Brain microvascular endothelial cell (primary cell): ENCODE results near the gene DOCK10.
A peak's percentile ranks its signal among the peaks of the same experiment; 100 is the strongest.

Experiments used
- DNase-seq: peaks from one replicate; pipeline ENCODE4 v3.0.0-alpha.2; 2020
- H3K27ac ChIP-seq: fragments of 250-450 bp; sonication (Bioruptor Pico); 2 replicates; pipeline ENCODE4 v1.5.1; 2020; ENCODE audit warnings: mild to moderate bottlenecking, moderate library complexity
- H3K27me3 ChIP-seq: fragments of 250-450 bp; sonication (Bioruptor Pico); replicated peaks from 2 replicates; pipeline ENCODE4 v1.5.1; 2020; ENCODE audit warnings: mild to moderate bottlenecking
- H3K36me3 ChIP-seq: fragments of 250-450 bp; sonication (Bioruptor Pico); replicated peaks from 2 replicates; pipeline ENCODE4 v1.5.1; 2020; ENCODE audit warnings: mild to moderate bottlenecking
- H3K4me3 ChIP-seq: 2 replicates; pipeline ENCODE4 v1.5.1; 2011; ENCODE audit warnings: low read depth, mild to moderate bottlenecking, control low read depth, low read length, moderate library complexity
- in situ Hi-C: cut with HindIII; loops from 2 replicates; pipeline ENCODE4 v1.10.0; 2017; ENCODE audit warnings: low sequenced_read_pairs, low pct_ligation_motif_present
- TF ChIP-seq, protein P1 (sequence below): IDR thresholded peaks from 2 replicates; pipeline ENCODE4 v1.5.1; 2011; ENCODE audit warnings: low read depth, mild to moderate bottlenecking, moderate library complexity, low read length, control low read depth, inconsistent platforms; ENCODE audit errors: missing control alignments

DOCK10 gene

DNA sequence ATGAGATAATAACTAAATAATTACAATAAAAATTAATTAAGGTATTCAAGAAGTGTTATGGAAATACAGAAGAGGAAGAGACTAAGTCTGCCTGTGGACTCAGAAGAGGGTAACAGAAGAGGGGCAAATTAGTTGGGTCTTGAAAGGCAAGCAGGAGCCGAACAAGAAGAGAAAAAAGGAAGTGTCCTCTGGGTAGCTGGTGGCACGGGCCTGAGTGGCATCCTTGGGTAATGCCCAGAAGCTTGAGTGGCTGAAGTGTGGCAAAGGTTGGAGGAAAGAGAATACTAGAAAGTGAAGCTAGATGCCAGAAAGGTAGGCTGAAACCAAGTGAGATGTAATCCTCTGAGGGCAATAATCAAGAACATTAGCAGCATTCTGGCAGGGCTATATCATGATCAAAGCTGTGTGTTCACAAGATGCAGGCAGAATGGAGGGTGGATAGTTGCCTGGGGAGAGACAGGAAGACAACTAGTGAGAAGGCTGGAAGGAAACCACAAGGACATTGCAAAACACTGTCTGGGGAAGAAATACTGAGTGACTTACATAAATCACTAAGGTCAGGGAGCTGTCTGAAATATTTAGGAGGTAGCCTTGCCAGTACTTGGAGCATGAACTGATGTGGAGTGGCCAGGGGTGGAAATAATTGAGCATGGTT, 16.2 kb downstream of the DOCK10 start:
- in situ Hi-C loops, result no loop called here
- peak; percentile 85 for DNase-seq

DNA sequence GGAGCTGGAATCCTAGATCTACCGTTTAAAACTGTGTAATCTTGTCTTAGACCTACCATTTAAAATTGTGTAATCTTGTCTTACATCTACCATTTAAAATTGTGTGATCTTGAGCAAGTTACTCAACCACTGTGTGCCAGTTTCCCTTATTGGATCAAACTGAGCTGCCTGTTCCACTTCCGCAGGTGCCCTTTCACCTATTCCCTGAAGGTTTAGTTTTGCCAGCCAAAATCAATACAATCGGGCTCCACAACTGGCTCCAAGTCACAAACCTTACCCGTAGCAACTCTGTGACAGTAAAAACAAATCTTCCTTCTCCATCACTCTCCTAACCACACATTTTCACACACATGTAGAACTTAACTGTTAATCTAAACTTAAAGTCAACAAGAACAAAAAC, 20.1 kb downstream of the DOCK10 start:
- no peaks in the 10 kb centered on the region for H3K27me3 ChIP-seq
- H3K4me3 ChIP-seq, result no peak overlapping the region
- DNase-seq, result no peak
- in situ Hi-C loops, result no loop called here
- no peak overlapping the region for H3K27ac ChIP-seq
- TF ChIP-seq, protein P1, sequence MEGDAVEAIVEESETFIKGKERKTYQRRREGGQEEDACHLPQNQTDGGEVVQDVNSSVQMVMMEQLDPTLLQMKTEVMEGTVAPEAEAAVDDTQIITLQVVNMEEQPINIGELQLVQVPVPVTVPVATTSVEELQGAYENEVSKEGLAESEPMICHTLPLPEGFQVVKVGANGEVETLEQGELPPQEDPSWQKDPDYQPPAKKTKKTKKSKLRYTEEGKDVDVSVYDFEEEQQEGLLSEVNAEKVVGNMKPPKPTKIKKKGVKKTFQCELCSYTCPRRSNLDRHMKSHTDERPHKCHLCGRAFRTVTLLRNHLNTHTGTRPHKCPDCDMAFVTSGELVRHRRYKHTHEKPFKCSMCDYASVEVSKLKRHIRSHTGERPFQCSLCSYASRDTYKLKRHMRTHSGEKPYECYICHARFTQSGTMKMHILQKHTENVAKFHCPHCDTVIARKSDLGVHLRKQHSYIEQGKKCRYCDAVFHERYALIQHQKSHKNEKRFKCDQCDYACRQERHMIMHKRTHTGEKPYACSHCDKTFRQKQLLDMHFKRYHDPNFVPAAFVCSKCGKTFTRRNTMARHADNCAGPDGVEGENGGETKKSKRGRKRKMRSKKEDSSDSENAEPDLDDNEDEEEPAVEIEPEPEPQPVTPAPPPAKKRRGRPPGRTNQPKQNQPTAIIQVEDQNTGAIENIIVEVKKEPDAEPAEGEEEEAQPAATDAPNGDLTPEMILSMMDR, result no peak
- H3K36me3 ChIP-seq, result no peaks in the 10 kb centered on the region

More for the DNA sequence above, 16.2 kb downstream of the DOCK10 start:
- Histone ChIP-seq H3K27me3 (no peaks in the 10 kb centered on the region), H3K36me3 (no peaks in the 10 kb centered on the region), H3K27ac (peak overlapping the region; percentile 72), H3K4me3 (no peak overlapping the region)
- TF ChIP-seq, protein P1, result peak; percentile 1

DNA sequence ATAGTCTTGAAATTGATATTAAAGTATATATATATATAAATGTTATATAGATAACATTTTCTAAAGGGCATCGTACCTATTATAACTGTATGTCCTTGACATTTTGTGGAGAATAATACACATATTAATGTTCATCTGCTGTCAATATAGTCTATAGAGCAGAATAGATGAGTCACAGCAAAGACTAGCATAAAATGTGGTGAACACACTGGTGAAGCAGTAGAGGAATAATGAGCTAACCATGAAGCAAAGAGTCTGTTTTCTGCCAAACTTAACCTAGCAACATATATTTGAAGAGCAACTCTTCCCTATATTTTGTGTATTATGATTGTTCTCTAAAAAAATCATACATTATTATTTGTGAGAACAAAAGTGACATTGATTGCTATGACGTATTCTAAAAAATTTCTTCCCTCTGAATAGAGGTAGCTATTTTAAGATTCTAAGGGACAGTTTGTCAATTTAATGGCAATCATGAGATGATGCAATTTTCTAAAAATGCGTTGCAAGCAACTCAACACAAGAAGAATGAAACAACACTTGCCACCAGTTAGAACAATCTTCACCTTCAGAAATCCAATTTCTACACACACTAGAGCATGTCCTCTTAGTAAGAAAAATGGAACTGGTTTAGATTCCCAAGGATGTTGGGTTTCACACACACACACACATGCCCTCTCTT, 22.0 kb downstream of the DOCK10 start:
- no peaks in the 10 kb centered on the region for H3K36me3 ChIP-seq
- no peak for DNase-seq
- H3K4me3 ChIP-seq, result no peak overlapping the region
- H3K27me3 ChIP-seq, result no peaks in the 10 kb centered on the region
- no peak overlapping the region for H3K27ac ChIP-seq
- in situ Hi-C loops, result no loop called here
- TF ChIP-seq, protein P1, result no peak

DNA sequence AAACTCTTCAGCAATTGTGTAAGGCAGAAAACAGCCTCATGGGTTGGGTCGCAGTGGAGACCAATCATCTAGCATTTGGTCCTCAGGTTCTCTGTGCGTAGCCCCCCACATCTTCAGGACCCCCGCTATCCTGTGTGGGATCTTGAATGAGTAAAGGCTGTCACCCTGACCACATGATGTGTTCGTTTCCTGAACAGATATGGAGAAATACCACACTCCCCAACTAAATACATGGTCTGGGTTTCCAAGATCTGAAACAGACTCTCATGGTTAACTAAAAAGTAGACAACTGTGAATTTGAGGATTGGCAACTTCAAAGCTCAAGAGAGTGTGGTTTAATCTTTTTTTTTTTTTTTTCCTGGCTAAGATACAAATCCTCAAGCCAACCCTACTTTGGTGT, 23.2 kb downstream of the DOCK10 start:
- H3K4me3 ChIP-seq, result no peak overlapping the region
- no peaks in the 10 kb centered on the region for H3K36me3 ChIP-seq
- TF ChIP-seq, protein P1, result no peak
- in situ Hi-C loops, result no loop called here
- H3K27me3 ChIP-seq, result no peaks in the 10 kb centered on the region
- DNase-seq, result no peak
- H3K27ac ChIP-seq, result no peak overlapping the region

DNA sequence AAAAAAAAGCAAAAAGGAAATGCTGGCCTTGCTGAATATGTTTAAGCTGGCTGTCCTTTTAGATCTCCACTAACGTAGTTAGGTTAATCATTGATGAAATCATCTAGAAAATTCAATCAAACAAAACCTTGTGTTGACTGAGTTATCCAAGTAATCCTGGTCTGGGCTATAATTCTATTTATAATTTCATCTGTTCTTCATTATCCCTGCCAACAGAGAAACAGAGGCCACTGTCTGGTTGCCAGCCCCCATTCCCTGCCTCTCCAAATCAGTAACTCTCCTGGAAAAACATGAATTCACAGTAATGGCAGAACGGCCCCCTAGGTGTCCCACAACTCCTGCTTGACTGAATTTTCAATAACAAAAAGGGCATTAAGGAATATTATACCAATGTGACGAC, 24.6 kb downstream of the DOCK10 start:
- in situ Hi-C loops, result no loop called here
- no peak overlapping the region for H3K4me3 ChIP-seq
- DNase-seq, result no peak
- TF ChIP-seq, protein P1, result peak; percentile 39
- no peak overlapping the region for H3K27ac ChIP-seq
- H3K36me3 ChIP-seq, result no peaks in the 10 kb centered on the region
- H3K27me3 ChIP-seq, result no peaks in the 10 kb centered on the region
